Measurements from ENCODE around the gene CHGA.

The CHGA gene, protein sequence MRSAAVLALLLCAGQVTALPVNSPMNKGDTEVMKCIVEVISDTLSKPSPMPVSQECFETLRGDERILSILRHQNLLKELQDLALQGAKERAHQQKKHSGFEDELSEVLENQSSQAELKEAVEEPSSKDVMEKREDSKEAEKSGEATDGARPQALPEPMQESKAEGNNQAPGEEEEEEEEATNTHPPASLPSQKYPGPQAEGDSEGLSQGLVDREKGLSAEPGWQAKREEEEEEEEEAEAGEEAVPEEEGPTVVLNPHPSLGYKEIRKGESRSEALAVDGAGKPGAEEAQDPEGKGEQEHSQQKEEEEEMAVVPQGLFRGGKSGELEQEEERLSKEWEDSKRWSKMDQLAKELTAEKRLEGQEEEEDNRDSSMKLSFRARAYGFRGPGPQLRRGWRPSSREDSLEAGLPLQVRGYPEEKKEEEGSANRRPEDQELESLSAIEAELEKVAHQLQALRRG

DNA sequence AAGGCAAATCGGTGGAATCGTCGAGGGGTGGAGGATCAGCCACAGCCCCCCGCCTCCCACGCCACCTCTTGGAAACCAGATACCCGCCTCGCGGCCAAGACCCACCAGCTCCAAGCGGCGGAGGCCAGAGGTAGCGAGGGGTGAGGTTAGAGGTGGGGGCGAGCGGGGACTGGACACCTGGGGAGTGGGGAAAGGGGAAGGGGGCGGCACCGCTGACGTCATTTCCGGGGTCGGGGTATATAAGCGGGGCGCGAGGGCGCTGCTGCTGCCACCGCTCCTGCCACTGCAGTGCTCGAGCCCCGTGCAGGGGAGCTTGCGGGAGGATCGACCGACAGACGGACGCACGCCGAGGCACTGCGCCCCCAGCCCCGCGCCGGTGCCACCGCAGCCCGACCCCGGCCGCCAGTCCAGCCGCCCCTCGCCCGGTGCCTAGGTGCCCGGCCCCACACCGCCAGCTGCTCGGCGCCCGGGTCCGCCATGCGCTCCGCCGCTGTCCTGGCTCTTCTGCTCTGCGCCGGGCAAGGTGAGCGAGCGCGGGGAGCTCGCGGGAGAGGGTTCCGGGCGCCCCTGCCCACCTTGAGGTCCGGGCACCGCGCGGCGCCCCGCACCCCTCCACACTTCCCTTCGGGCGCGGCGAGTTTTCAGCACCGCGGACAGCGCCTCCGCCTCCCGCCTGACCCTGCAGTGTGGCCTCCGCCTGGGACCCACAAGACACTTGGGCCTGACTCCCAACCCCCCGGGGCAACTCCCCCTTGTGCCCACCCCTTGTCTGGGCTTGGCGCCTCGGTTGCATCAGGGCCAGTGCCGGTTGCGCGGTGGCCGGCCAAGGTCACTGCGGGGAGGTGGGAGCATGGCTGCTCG, at the start of gene CHGA:
Gene CHGA, plus strand, starts transcription at position 268 of the 861 bp plus-strand sequence. Its CDS starts 210 bp downstream, at position 478.
- Histone ChIP-seq H3K27me3 (no peaks in the 10 kb centered on the region), H3K9ac (no peak within 1 kb of the TSS), H3K4me3 (no peak within 1 kb of the TSS), H3K9me3 (replicated peaks in 1 of 11) (peaks cover 0 to 9% (median 0%) of the 10 kb centered on the region in 11 experiments; a peak in 2 of 22 replicates), H3K36me3 (no peaks in the 10 kb centered on the region), H3K4me2 (peak within 1 kb of the TSS; percentile 26 to 81 (median 64); a peak in 20 of 22 replicates), H4K20me1 (peaks cover 0 to 37% (median 0%) of the 10 kb centered on the region in 11 experiments; a peak in 5 of 22 replicates), H3K4me1 (peaks cover 7 to 16% (median 13%) of the 10 kb centered on the region in 10 experiments; a peak in 18 of 20 replicates), H3K27ac (no peak within 1 kb of the TSS)
- TF ChIP-seq Cebpa-rat (IDR thresholded peaks at IDR 0.05): no peak

- H3K27me3 ChIP-seq: no peaks in the 10 kb centered on the region
- no peak overlapping the region for H3K9ac ChIP-seq
- H4K20me1 ChIP-seq: no peaks in the 10 kb centered on the region
- no peak overlapping the region for H3K27ac ChIP-seq
- H3K4me3 ChIP-seq: no peak overlapping the region
- no peak overlapping the region for H3K4me2 ChIP-seq
- no peaks in the 10 kb centered on the region for H3K36me3 ChIP-seq
- TF ChIP-seq Cebpa-rat (IDR thresholded peaks at IDR 0.05): no peak
- H3K4me1 ChIP-seq: no peaks in the 10 kb centered on the region
- no peaks in the 10 kb centered on the region for H3K9me3 ChIP-seq (replicated peaks in 1 of 11)
These were observed 47.8 kb upstream of the CHGA start for GRCh38 chr14:92874962-92875661.

GRCh38 chr14:92877757-92878431, 45.1 kb upstream of the CHGA start:
- no peak overlapping the region for H3K9ac ChIP-seq
- H4K20me1 ChIP-seq: no peaks in the 10 kb centered on the region
- H3K4me1 ChIP-seq: peaks cover 0 to 8% (median 0%) of the 10 kb centered on the region in 10 experiments; a peak in 1 of 20 replicates
- H3K27ac ChIP-seq: no peak overlapping the region
- no peaks in the 10 kb centered on the region for H3K27me3 ChIP-seq
- H3K4me2 ChIP-seq: no peak overlapping the region
- TF ChIP-seq Cebpa-rat (IDR thresholded peaks at IDR 0.05): no peak
- H3K9me3 ChIP-seq (replicated peaks in 1 of 11): 0 out of 22 replicates have a peak, but pooled peaks cover 0 to 2% (median 0%) of the 10 kb centered on the region in 11 experiments
- H3K4me3 ChIP-seq: no peak overlapping the region
- H3K36me3 ChIP-seq: no peaks in the 10 kb centered on the region

DNA sequence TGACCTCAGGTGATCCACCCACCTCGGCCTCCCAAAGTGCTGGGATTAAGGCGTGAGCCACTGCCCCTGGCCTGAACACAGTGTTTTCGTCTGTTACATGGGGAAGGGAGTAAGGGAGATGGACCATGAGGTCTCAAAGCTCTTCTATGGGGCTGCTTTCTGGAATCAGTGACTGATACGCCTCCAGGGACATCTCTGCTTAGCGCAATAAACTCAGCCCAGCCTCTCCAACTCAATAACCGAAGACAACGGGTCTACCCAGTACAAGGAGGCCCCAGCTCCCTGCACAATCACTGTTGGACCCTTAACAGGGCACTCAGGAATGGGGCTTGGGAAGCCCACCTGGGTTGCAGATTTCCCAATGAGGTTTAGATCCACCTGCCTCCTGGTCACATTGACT, 42.6 kb upstream of the CHGA start:
- Histone ChIP-seq H3K27me3 (no peaks in the 10 kb centered on the region), H3K27ac (no peak overlapping the region), H3K36me3 (no peaks in the 10 kb centered on the region), H3K4me1 (peaks cover 0 to 8% (median 0%) of the 10 kb centered on the region in 10 experiments; a peak in 1 of 20 replicates), H3K9me3 (replicated peaks in 1 of 11) (peaks cover 0 to 7% (median 4%) of the 10 kb centered on the region in 11 experiments; a peak in 5 of 22 replicates), H3K4me3 (no peak overlapping the region), H3K4me2 (no peak overlapping the region), H3K9ac (no peak overlapping the region), H4K20me1 (no peaks in the 10 kb centered on the region)
- no peak for TF ChIP-seq Cebpa-rat (IDR thresholded peaks at IDR 0.05)

DNA sequence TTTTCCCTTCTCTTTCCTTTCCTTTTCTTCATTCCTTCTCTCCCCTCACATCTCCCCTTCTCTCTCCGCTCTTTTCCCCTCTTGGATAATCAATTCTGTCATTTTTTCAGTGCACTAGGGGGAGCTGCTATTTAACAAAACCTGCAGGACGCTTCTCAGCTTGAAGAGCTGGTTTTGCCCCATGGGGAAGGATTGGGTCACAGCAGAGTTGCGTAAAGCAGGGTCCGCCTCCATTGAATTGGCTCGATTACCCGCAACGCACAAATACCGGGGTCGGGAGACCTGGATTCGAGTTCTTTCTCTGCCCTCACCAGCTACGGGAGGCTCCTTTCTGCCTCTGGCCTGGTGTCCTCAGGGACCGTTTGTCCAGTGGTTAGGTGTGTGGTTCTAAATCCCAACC, 42.1 kb upstream of the CHGA start:
- Histone ChIP-seq H3K4me3 (no peak overlapping the region), H3K27me3 (no peaks in the 10 kb centered on the region), H3K9ac (no peak overlapping the region), H3K36me3 (no peaks in the 10 kb centered on the region), H3K9me3 (replicated peaks in 1 of 11) (peaks cover 0 to 7% (median 4%) of the 10 kb centered on the region in 11 experiments; a peak in 5 of 22 replicates), H4K20me1 (no peaks in the 10 kb centered on the region), H3K4me1 (peaks cover 0 to 8% (median 0%) of the 10 kb centered on the region in 10 experiments; a peak in 1 of 20 replicates), H3K4me2 (0 out of 22 replicates have a peak overlapping the region, but pooled peaks of 1 of the 11 experiments have one; percentile 7), H3K27ac (no peak overlapping the region)
- no peak for TF ChIP-seq Cebpa-rat (IDR thresholded peaks at IDR 0.05)

GRCh38 chr14:92883066-92883465, 39.9 kb upstream of the CHGA start:
- H3K9me3 ChIP-seq (replicated peaks in 1 of 11): peaks cover 0 to 7% (median 4%) of the 10 kb centered on the region in 11 experiments; a peak in 5 of 22 replicates
- no peak overlapping the region for H3K4me2 ChIP-seq
- H3K36me3 ChIP-seq: no peaks in the 10 kb centered on the region
- no peak overlapping the region for H3K9ac ChIP-seq
- H4K20me1 ChIP-seq: no peaks in the 10 kb centered on the region
- H3K4me3 ChIP-seq: no peak overlapping the region
- no peaks in the 10 kb centered on the region for H3K27me3 ChIP-seq
- peaks cover 0 to 8% (median 0%) of the 10 kb centered on the region in 10 experiments; a peak in 1 of 20 replicates for H3K4me1 ChIP-seq
- H3K27ac ChIP-seq: no peak overlapping the region
- no peak for TF ChIP-seq Cebpa-rat (IDR thresholded peaks at IDR 0.05)

DNA sequence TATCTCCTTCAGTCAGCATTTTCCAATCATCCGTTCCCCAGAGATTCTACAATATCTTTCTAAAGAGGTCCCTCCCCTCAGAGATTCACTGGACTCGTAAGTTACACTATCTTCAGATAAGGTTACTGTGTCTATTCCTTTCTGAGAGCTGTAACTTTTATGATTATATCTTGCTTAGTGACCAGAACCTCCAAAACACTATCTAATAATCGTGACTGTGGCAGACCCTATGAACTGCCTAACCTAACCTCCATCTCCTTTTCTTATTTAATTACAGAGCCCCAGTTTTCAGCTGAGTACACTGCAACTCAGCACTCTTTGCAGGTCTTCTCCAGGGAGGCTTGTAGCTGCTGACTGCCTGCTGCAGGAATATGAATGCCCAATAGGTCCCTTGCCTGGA, 38.5 kb upstream of the CHGA start:
- no peak for TF ChIP-seq Cebpa-rat (IDR thresholded peaks at IDR 0.05)
- Histone ChIP-seq H3K4me1 (peaks cover 0 to 8% (median 0%) of the 10 kb centered on the region in 10 experiments; a peak in 1 of 20 replicates), H3K4me2 (no peak overlapping the region), H3K27me3 (no peaks in the 10 kb centered on the region), H3K36me3 (no peaks in the 10 kb centered on the region), H3K9ac (no peak overlapping the region), H3K27ac (no peak overlapping the region), H3K9me3 (replicated peaks in 1 of 11) (peaks cover 0 to 7% (median 4%) of the 10 kb centered on the region in 11 experiments; a peak in 5 of 22 replicates), H4K20me1 (no peaks in the 10 kb centered on the region), H3K4me3 (no peak overlapping the region)
